Measurements from ENCODE around the gene GPRASP1. TPM values are rescaled to one million over a fixed set of nuclear protein-coding genes. Genes with fewer than 3 reads are reported as not detected.
A peak's percentile ranks its signal among the peaks of the same experiment; 100 is the strongest.

Gene GPRASP1
- total RNA-seq, 1 donor from 2014 or later = 8.8 TPM

DNA sequence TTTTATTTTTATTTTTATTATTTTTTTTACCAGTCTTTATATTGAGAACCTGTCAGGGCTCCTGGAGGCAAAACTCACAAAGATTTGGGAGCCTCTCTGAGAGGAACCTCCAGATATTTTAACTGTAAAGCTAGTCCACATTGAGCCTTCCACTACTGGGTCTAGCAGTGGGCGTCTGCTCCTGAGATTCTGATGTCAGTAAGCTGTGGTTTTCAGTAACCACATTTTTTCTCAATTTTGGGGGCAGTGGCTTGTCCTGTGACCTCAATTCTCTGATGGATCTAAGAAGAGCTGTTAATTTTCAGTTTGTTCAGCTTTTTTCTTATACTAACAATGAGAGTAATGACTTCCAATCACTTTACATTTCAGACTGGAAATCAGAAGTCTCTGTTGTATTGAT, 23.6 kb upstream of the GPRASP1 start:
- no peaks in the 10 kb centered on the region for H3K27me3 Mint-ChIP-seq (ENCODE audit: low read depth)
- no peak overlapping the region for H3K27ac Mint-ChIP-seq
- no peaks in the 10 kb centered on the region for H3K4me1 Mint-ChIP-seq
- no peak overlapping the region for H3K4me3 Mint-ChIP-seq
- H3K36me3 Mint-ChIP-seq = peaks cover 50% of the 10 kb centered on the region
- no peak for DNase-seq (ENCODE audit: low spot score in 2 of 2, unreplicated experiment in 2 of 2)
- TF ChIP-seq, protein P1, sequence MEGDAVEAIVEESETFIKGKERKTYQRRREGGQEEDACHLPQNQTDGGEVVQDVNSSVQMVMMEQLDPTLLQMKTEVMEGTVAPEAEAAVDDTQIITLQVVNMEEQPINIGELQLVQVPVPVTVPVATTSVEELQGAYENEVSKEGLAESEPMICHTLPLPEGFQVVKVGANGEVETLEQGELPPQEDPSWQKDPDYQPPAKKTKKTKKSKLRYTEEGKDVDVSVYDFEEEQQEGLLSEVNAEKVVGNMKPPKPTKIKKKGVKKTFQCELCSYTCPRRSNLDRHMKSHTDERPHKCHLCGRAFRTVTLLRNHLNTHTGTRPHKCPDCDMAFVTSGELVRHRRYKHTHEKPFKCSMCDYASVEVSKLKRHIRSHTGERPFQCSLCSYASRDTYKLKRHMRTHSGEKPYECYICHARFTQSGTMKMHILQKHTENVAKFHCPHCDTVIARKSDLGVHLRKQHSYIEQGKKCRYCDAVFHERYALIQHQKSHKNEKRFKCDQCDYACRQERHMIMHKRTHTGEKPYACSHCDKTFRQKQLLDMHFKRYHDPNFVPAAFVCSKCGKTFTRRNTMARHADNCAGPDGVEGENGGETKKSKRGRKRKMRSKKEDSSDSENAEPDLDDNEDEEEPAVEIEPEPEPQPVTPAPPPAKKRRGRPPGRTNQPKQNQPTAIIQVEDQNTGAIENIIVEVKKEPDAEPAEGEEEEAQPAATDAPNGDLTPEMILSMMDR (IDR thresholded peaks at IDR 0.05; ENCODE audit: unreplicated experiment) = no peak
- peaks cover 60% of the 10 kb centered on the region for H3K9me3 Mint-ChIP-seq

DNA sequence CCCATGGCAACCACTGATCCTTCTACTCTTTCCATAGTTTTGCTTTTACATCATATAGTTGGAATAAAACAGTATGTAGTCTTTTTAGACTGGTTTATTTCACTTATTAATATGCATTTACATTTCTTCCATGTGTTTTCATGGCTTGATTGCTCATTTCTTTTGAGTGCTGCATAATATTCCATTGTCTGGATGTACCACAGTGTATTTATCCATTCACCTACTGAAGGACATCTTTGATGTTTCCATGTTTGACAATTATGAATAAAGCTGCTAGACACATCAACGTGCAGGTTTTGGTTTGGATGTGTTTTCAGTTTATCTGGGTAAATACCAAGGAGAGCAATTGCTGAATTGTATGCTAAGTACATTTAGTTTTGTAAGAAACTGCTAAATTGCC, 13.7 kb upstream of the GPRASP1 start:
- H3K27ac Mint-ChIP-seq = no peak overlapping the region
- peaks cover 71% of the 10 kb centered on the region for H3K9me3 Mint-ChIP-seq
- no peak overlapping the region for H3K4me3 Mint-ChIP-seq
- H3K27me3 Mint-ChIP-seq (ENCODE audit: low read depth) = no peaks in the 10 kb centered on the region
- DNase-seq (ENCODE audit: low spot score in 2 of 2, unreplicated experiment in 2 of 2) = no peak
- TF ChIP-seq, protein P1 (IDR thresholded peaks at IDR 0.05; ENCODE audit: unreplicated experiment) = no peak
- peaks cover 47% of the 10 kb centered on the region for H3K36me3 Mint-ChIP-seq
- no peaks in the 10 kb centered on the region for H3K4me1 Mint-ChIP-seq

DNA sequence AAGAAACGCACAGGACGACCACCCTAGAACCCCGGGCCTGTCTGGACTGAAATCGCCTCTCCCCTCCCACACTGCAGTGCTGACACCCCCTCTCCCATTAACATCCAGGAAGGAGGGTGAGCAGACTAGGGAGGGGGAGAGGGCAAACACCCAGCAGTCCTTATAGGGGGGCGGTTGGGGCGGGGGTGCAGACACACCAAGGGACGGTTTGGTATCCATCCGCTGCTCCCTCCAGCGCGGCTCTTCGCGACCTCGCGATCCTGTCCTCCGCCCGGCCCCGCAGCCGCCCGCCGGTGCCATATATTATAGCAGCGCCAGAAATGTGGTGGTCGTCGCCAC, 411 bp upstream of the GPRASP1 start:
- peaks cover 26% of the 10 kb centered on the region for H3K9me3 Mint-ChIP-seq
- peaks cover 8% of the 10 kb centered on the region for H3K4me1 Mint-ChIP-seq
- TF ChIP-seq, protein P1 (IDR thresholded peaks at IDR 0.05; ENCODE audit: unreplicated experiment) = no peak
- H3K4me3 Mint-ChIP-seq = peak overlapping the region; percentile 84
- H3K27me3 Mint-ChIP-seq (ENCODE audit: low read depth) = no peaks in the 10 kb centered on the region
- H3K36me3 Mint-ChIP-seq = peaks cover 12% of the 10 kb centered on the region
- no peak overlapping the region for H3K27ac Mint-ChIP-seq
- no peak for DNase-seq (ENCODE audit: low spot score in 2 of 2, unreplicated experiment in 2 of 2)

DNA sequence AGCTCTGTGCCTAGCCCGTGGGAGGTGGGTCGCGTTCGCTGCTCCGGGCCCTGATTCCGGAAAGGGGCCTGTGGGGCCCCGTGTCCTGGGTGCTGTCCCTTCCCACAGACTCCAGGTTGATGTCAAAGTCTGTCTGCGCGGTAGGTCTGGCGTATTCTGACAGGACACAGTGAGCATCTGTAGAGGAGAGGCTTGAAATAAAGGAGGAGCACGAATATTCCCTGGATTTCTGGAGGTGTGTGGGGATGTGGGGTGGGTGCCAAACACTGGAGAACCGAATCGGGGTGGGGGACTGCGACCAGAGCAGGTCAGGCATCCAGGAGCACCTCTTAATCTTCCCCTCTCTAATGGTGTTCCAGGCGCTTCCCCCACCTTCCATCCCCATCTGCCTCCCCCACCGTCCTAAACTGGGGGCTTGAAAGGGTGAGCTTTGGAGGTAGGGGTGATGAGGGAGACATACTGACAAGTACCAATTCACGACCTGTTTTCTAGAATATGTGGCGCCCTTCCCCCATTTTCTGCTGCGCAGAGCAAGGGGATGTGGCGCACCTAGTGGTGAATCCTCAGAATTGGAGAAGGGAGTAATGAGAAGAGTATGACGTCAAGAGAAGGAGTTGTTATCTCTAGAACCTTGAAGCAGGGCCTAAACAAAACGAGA, 877 bp downstream of the GPRASP1 start:
- Mint-ChIP-seq H3K9me3 (peaks cover 27% of the 10 kb centered on the region), H3K36me3 (peaks cover 4% of the 10 kb centered on the region), H3K27ac (peak overlapping the region; percentile 56), H3K4me1 (peaks cover 8% of the 10 kb centered on the region), H3K4me3 (peak overlapping the region; percentile 84), H3K27me3 (ENCODE audit: low read depth) (no peaks in the 10 kb centered on the region)
- TF ChIP-seq, protein P1 (IDR thresholded peaks at IDR 0.05; ENCODE audit: unreplicated experiment) = peak; percentile 17
- DNase-seq (ENCODE audit: low spot score in 2 of 2, unreplicated experiment in 2 of 2) = no peak

DNA sequence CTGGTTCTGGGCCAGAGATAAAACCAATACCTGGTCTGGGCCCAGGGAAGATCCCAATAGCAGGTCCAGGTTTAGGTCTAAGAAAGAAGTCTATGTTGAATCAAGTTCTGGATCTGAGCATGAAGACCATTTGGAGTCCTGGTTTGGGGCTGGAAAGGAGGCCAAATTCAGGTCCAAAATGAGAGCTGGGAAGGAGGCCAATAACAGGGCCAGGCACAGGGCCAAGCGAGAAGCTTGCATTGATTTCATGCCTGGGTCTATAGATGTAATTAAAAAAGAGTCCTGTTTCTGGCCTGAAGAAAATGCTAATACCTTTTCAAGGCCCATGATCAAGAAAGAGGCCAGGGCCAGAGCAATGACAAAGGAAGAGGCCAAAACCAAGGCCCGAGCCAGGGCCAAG, 3.4 kb downstream of the GPRASP1 start:
- TF ChIP-seq, protein P1 (IDR thresholded peaks at IDR 0.05; ENCODE audit: unreplicated experiment) = no peak
- Mint-ChIP-seq H3K9me3 (peaks cover 32% of the 10 kb centered on the region), H3K36me3 (peaks cover 4% of the 10 kb centered on the region), H3K4me1 (peaks cover 11% of the 10 kb centered on the region), H3K27me3 (ENCODE audit: low read depth) (no peaks in the 10 kb centered on the region), H3K4me3 (no peak overlapping the region), H3K27ac (no peak overlapping the region)
- DNase-seq (ENCODE audit: low spot score in 2 of 2, unreplicated experiment in 2 of 2) = no peak

DNA sequence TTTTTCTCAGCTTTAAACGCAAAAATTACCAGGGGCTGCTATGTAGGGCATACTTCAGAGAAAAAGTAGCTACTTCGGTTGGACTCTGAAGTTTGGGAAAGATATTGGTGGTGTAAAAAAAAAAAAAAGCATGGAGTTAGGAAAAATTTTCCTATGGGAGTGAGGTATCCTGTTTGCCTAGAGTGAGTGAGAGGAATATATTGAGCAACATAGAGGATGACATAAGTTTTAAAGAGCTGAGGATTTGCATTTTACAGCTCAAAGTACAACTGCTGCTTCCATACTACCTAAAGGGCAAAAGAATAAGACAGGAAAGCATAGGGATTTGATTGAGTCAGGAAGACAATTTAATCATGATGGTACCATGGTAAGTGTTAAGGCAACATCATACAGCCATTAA, 7.3 kb downstream of the GPRASP1 start:
- TF ChIP-seq, protein P1 (IDR thresholded peaks at IDR 0.05; ENCODE audit: unreplicated experiment) = no peak
- no peak for DNase-seq (ENCODE audit: low spot score in 2 of 2, unreplicated experiment in 2 of 2)
- Mint-ChIP-seq H3K9me3 (peaks cover 38% of the 10 kb centered on the region), H3K4me3 (no peak overlapping the region), H3K27ac (no peak overlapping the region), H3K36me3 (peaks cover 4% of the 10 kb centered on the region), H3K27me3 (ENCODE audit: low read depth) (no peaks in the 10 kb centered on the region), H3K4me1 (peaks cover 9% of the 10 kb centered on the region)

All from mesothelial cell of epicardium (in vitro differentiated cells).